ENCODE results near the gene ACP1.
"Not testable (repeated sequence)": the region's sequence is repeated elsewhere in the genome, so short reads cannot be mapped to it uniquely, and the experiment has no call there.

Gene ACP1

DNA sequence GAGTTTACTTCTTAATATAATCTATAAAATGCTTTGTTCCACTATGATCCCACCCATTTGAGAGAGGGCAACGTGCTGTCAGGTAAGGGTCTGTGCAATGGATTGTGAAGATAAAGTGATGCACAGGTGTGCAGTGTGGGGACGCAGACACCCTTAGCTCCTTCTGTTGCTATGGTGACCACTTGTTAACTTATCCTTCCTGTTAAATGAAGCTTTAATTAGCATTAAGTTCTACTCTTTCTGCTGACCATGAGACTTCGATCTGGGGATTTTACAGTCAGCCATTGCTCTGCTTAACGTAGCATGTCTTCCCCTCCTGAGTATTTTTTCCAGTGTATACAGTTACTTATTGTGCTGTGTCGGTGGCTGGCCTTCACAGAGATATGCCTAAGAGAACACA, 46.2 kb downstream of the ACP1 start:
- DNase-seq (ENCODE audit: low read depth in 1 of 2, low spot score in 1 of 2): no peak

DNA sequence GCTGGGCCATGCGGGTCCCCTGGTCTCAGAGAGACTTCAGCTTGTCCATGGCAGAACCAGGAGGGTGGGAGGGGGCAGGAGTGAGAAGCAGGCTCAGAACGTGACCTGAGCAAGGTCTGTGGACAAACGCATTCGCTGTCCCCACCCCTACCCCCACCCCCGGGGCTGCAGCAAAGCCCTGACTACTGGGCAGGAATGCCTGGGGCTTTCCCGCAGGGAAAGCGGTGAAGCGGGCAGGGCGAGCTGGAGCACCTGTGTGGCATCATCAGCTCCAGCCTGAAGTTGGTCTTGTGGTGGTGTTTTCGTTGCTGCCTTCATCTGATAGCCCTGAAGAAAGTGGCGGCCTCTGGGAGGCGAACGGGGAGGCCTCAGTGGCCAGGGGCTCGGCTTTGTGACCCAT, 49.2 kb downstream of the ACP1 start:
- DNase-seq (ENCODE audit: low read depth in 1 of 2, low spot score in 1 of 2): no peak

- DNase-seq (ENCODE audit: low read depth in 1 of 2, low spot score in 1 of 2): no peak
Observed at GRCh38 chr2:314561-315336, 50.0 kb downstream of the ACP1 start.

GRCh38 chr2:315925-316324, 51.2 kb downstream of the ACP1 start:
- not testable (repeated sequence) for DNase-seq (ENCODE audit: low read depth in 1 of 2, low spot score in 1 of 2)

- no peak for DNase-seq (ENCODE audit: low read depth in 1 of 2, low spot score in 1 of 2)
Observed at GRCh38 chr2:316381-316780, 51.6 kb downstream of the ACP1 start.

DNA sequence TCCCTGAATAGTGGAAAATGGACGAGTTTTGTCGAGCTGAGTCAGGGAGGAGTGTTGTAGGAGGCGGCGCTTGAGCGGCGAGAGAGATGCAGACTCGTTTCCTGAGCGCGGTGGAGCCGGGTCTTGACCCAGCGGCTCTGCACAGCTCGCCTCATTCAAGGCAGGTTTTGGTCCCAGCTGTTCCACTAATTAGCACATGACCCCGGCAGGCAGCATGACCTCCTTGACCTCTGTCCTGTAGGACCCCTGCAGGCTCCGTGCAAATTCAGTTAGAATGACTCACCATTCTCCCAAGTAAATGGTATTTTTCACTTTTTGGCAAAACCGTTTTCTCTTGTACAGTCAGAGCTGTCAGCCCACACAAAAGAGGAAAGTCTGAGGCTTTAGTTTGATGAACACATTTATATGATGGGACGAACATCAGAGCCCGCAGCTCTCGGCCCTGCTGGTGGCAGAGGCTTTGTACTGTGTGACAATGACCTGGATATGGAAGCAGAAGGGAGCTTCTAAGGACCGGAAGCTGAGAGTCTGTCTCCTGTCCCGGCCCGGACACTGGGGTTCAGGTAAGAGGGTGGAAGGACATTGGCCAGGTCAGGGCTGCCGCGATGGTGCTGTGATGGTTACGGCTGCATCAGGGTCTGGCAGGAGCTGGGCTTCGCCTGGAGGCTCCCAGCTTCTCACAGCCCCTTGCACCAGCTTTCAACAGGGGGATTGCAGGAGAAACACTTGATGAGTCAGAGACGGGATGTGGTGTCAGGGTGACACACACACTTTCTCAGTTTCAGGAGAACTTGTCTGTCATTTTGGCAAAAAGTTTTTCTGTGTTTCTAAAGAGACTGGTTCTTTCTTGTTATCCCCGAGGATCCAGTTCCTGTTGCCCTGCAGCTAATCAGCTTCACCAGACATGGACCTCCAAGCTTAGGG, 53.0 kb downstream of the ACP1 start:
- DNase-seq (ENCODE audit: low read depth in 1 of 2, low spot score in 1 of 2): no peak

- DNase-seq (ENCODE audit: low read depth in 1 of 2, low spot score in 1 of 2): no peak
Observed at GRCh38 chr2:319059-319600, 54.4 kb downstream of the ACP1 start.

GRCh38 chr2:320561-320960, 55.8 kb downstream of the ACP1 start:
- no peak for DNase-seq (ENCODE audit: low read depth in 1 of 2, low spot score in 1 of 2)

DNA sequence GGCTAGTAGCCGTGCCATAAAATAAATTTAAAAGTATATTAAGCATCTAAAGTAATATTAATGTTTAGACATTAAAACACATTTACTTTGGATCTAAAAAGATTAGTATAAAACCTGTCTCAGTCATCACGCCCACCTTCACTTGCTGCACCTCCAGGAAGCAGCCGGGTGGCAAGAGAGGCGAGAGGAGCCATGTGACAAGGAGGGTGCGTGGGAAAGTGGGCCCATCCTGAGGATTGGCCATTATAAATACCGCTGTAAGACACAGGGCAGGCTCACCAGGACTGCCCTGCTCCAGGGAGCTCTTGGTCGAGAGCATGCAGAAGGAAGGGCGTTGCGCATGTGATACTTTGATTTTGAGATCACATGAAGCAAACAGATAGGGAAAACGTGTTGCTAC, 57.6 kb downstream of the ACP1 start:
- no peak for DNase-seq (ENCODE audit: low read depth in 1 of 2, low spot score in 1 of 2)

- DNase-seq (ENCODE audit: low read depth in 1 of 2, low spot score in 1 of 2): no peak
Observed at GRCh38 chr2:323035-323434, 58.3 kb downstream of the ACP1 start.

Measured in stimulated activated CD4-positive, alpha-beta T cell treated with anti-CD3 and anti-CD28 coated beads, Interleukin-15, amount 100 ng/mL, for 1 hour (primary cell).